GM18507 (cell line): ENCODE data around the gene PALMD.

Experiments
- DNase-seq: peaks from one replicate; pipeline ENCODE4 v3.0.0; 2011; ENCODE audit warnings: low read depth; ENCODE audit not compliant: insufficient read length; ENCODE audit errors: extremely low spot score
- FAIRE-seq: peaks from 2 replicates; lab custom pipeline; 2011; peaks lifted over from hg19 to GRCh38; lab: Jason Lieb, UNC

The PALMD gene

DNA sequence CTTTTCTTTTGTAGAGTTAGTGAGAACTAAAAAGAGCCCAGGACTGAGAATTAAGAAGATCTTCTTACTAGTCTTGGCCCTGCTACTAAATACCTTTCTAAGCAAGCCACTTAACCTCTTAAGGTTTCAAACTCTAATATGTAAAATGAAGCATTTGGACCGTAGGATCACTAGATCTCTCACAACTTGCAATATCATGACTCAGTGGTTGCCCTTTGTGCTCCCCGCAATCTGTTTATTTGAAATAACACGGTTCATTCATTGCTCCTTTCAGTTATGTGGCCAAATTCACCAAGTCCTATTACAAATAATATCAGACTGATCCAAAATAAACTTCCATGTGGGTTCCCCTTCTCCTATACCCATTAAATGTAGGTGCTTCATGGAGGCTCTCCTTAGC, 10.8 kb downstream of the PALMD start:
- FAIRE-seq: no peak
- no peak for DNase-seq

- FAIRE-seq: no peak
- no peak for DNase-seq
These were observed 11.5 kb downstream of the PALMD start for GRCh38 chr1:99657213-99658030.

GRCh38 chr1:99658031-99658290, 12.0 kb downstream of the PALMD start:
- no peak for FAIRE-seq
- DNase-seq: no peak

DNA sequence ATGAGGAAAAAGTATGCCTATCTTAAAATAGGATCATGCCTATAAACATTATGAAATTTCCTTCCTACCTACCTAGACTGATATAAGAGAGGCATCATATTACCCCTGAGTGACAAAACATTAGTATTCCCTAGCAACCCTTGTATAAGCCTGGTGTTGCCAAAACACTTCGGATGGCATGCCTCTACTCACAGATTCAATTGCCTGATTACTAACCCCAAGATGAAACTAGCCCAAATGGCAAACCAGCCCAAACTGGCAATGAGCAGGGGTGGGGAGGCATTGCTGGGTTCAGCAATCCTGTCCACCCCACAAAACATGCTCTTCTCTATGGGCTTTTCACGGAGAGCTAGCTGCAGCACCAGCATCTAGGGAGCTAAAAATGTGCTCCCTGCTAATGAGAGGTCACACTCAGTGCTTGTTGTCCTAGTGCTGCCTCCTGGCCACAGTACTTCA, 13.9 kb downstream of the PALMD start:
- FAIRE-seq (no peak), DNase-seq (no peak)

- FAIRE-seq (no peak), DNase-seq (no peak)
These were observed 14.6 kb downstream of the PALMD start for GRCh38 chr1:99660496-99660895.

- no peak for FAIRE-seq
- no peak for DNase-seq
These were observed 15.9 kb downstream of the PALMD start for GRCh38 chr1:99661780-99662179.

GRCh38 chr1:99662539-99663080, 16.7 kb downstream of the PALMD start:
- FAIRE-seq (no peak), DNase-seq (no peak)

DNA sequence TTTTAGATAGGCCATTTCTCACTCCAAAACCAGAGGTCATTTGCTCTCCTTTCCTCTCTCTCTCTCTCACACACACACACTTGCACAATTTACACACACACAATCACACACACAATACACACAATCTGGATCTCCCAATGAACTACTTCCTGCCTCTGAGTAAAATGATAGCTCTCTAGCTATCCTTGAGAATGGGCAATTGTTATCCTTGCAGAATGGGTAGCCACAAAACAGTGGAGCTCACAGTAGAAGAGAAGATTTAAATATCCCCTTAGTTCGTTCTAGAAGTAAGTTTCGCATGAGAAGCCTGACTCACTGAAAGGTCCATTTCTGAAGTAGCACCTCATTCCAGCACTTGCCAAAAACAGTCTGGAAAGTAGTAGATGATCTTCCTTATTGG, 17.6 kb downstream of the PALMD start:
- DNase-seq: no peak
- FAIRE-seq: no peak

DNA sequence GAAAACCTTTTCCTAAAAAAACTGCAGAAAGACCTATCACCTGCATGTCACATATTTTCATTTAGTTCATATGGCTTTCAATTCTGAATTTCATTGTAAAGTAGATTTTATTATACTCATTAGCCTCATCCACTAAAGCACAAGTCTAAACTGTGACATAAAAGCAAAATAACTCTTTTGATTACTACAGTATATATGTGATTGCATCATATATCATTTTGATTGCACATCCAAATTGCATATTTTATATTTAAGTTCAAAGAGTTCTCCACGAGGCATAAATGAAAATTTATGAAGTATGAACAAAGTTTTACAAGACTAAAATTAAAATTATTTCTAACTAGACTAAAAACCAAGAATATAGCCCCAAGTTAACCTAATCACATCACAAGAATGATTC, 19.3 kb downstream of the PALMD start:
- FAIRE-seq: no peak
- DNase-seq: no peak

GRCh38 chr1:99669376-99669775, 23.5 kb downstream of the PALMD start:
- FAIRE-seq (no peak), DNase-seq (no peak)

- FAIRE-seq: no peak
- DNase-seq: no peak
These were observed 23.9 kb downstream of the PALMD start for GRCh38 chr1:99669821-99670220.

DNA sequence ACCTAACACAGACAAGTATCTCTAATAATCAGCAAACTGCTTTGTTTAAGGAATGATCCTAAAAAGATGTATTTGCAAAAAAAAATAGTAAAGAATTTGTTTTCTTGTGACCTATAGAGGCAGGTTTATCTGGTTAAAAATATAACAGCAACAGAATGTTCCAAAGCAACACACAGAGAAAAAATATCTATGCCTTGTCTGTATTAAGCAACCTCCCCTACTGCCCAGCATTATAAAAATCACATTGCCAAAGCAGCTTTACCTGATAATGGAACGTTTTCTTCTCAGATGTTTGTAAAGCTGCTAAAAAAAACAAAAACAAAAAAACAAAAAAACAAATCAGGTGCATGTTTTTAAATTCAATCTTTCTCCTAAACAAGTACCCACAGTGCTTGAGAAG, 24.7 kb downstream of the PALMD start:
- DNase-seq: no peak
- no peak for FAIRE-seq

DNA sequence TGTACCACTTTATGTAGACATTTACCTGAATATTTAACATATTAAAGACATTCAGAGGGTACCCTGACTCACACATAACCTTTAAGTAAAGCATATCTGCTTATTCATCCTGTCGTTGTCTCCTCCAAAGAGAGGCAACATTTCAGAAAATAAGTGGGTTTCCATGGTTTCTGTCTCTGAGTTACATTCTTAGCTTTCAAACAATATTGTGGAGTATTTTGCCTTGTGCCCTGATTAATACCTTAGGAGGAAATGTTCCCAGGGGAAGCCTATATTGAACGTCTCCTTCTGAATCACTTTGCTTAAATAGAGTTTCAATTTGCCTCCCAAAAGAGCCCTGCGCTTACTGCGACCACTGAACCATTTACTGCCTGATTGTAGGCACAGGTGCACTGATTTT, 26.1 kb downstream of the PALMD start:
- FAIRE-seq (no peak), DNase-seq (no peak)

GRCh38 chr1:99672530-99673213, 26.8 kb downstream of the PALMD start:
- FAIRE-seq (no peak), DNase-seq (no peak)

- FAIRE-seq (no peak), DNase-seq (no peak)
These were observed 27.4 kb downstream of the PALMD start for GRCh38 chr1:99673315-99673714.

- DNase-seq: no peak
- FAIRE-seq: no peak
These were observed 28.5 kb downstream of the PALMD start for GRCh38 chr1:99674115-99675064.

GRCh38 chr1:99675292-99675691, 29.4 kb downstream of the PALMD start:
- FAIRE-seq (no peak), DNase-seq (no peak)

DNA sequence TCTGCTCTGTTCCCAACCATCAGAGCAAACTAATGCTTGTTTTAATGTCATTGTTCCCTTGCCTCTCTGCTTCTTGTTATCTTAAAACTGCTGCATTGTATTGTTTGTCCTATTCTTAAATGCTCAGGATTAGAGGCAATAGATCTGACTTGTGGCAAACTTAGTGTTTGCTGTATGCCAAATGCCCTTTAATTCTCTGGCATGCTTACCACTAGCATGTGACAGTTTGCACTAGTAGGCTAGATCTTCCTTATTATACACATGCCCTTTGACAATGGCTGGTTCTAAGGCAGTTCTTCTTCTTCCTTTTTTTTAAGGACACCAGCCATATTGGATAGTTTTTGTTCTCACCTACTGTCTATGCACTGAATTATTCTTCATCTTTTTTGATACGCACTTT, 30.1 kb downstream of the PALMD start:
- no peak for FAIRE-seq
- DNase-seq: no peak

GRCh38 chr1:99676876-99677275, 31.0 kb downstream of the PALMD start:
- no peak for DNase-seq
- FAIRE-seq: no peak

DNA sequence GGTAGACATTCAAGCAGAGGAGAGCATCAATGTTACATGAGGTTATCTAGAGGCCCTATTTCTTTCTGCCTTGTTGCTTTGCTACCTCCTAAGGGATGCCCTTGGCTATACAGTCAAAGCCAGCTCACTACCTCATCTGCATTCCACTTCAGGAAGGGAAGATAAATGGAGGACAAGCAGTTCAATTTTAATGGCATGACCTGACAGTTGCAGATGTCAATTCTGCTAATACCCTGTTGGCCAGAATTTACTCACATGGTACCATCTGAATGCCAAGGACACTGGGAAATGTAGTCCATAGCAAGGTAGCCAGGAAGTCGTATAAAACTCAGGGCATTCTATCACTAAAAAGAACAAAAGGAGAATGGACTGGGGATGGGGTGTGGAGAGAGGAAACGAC, 31.5 kb downstream of the PALMD start:
- FAIRE-seq (no peak), DNase-seq (no peak)
